ENCODE data around the gene AIFM1. TPM values are rescaled to one million over a fixed set of nuclear protein-coding genes. Genes with fewer than 3 reads are reported as not detected.
A peak's percentile ranks its signal among the peaks of the same experiment; 100 is the strongest.

AIFM1 gene
- total RNA-seq, 6 donors from 2014 or later: 14.1 to 29.5 (median 21.9) TPM

- no peak for DNase-seq
- no peaks in the 10 kb centered on the region for H3K36me3 ChIP-seq
- H3K27ac ChIP-seq: peak overlapping the region; percentile 83 to 89 (median 86)
- 0 to 40% methylated on average over 3 to 4 of the region's 4 CpGs for WGBS, 2 donors
- TF ChIP-seq EP300 (IDR thresholded peaks at IDR 0.05): no peak
- TF ChIP-seq CTCF (IDR thresholded peaks at IDR 0.05): no peak
- no peak for TF ChIP-seq POLR2AphosphoS5 (IDR thresholded peaks at IDR 0.05)
- no peak for TF ChIP-seq POLR2A (IDR thresholded peaks at IDR 0.05)
- H3K4me1 ChIP-seq: peaks cover 0 to 22% (median 6%) of the 10 kb centered on the region in 4 donors
- peak in 1 of 2 donors; percentile 2 for ATAC-seq (ENCODE audit: low FRiP score in 2 of 2)
- no peaks in the 10 kb centered on the region for H3K9me3 ChIP-seq
- H3K27me3 ChIP-seq: no peaks in the 10 kb centered on the region
- peak overlapping the region in 3 of 4 donors; percentile 55 to 68 (median 65) for H3K4me3 ChIP-seq
Observed at GRCh38 chrX:130166503-130166777, 799 bp upstream of the AIFM1 start.

GRCh38 chrX:130165181-130165702 lies 399 bp downstream of the AIFM1 start:
- ATAC-seq (ENCODE audit: low FRiP score in 2 of 2) (no peak), DNase-seq (no peak)
- H3K27ac ChIP-seq: peak overlapping the region; percentile 83 to 89 (median 86)
- no peaks in the 10 kb centered on the region for H3K9me3 ChIP-seq
- no peaks in the 10 kb centered on the region for H3K36me3 ChIP-seq
- peak overlapping the region; percentile 16 to 68 (median 60) for H3K4me3 ChIP-seq
- 0 to 49% methylated on average over 2 to 32 of the region's 32 CpGs for WGBS, 2 donors
- H3K4me1 ChIP-seq: peaks cover 0 to 15% (median 6%) of the 10 kb centered on the region in 4 donors
- H3K27me3 ChIP-seq: no peaks in the 10 kb centered on the region
- peak in 1 of 4 donors; percentile 36 for TF ChIP-seq POLR2A (IDR thresholded peaks at IDR 0.05)
- TF ChIP-seq CTCF (IDR thresholded peaks at IDR 0.05): no peak

- TF ChIP-seq POLR2AphosphoS5 (IDR thresholded peaks at IDR 0.05) (no peak), CTCF (IDR thresholded peaks at IDR 0.05) (no peak), EP300 (IDR thresholded peaks at IDR 0.05) (no peak), POLR2A (IDR thresholded peaks at IDR 0.05) (no peak)
- DNase-seq (no peak), ATAC-seq (ENCODE audit: low FRiP score in 2 of 2) (no peak)
- no peak overlapping the region for H3K4me3 ChIP-seq
- peaks cover 0 to 15% (median 6%) of the 10 kb centered on the region in 4 donors for H3K4me1 ChIP-seq
- H3K9me3 ChIP-seq: no peaks in the 10 kb centered on the region
- H3K36me3 ChIP-seq: no peaks in the 10 kb centered on the region
- H3K27ac ChIP-seq: no peak overlapping the region
- 70 to 78% methylated on average over 2 of the region's 2 CpGs for WGBS, 2 donors
- H3K27me3 ChIP-seq: no peaks in the 10 kb centered on the region
Observed at GRCh38 chrX:130163398-130163797, 2.2 kb downstream of the AIFM1 start.

DNA sequence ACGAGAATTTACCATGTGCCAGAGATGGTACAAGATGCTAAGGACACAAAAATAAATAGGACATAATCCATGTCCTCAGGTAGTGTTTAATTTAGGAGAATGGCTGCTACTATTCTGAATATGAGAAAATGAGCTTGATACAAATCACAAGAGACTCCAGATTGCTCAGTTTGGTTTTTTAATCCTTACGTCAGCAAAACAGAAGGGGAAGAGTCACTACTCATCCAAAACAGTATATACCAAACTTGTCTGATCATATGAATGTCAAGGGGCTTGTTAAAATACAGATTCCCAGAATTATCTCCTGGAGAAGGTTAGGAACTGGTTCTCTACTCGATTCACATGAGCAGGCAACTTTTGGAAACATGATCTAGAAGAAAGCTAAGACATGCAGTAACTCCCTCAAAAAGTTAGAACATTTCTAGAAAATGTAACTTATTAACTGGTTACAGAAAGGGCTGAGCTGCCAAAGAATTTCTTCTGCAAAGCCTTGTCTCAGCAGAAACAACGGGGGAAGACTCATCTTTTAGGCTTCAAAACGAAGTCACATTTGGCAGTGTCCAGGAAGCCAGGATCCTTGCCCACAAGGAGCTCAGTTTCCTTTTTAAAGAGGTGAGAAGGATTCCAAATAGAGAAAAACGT lies 3.4 kb downstream of the AIFM1 start:
- H3K27ac ChIP-seq: no peak overlapping the region
- no peaks in the 10 kb centered on the region for H3K9me3 ChIP-seq
- no peak for DNase-seq
- 54 to 55% methylated on average over 6 of the region's 6 CpGs for WGBS, 2 donors
- no peak overlapping the region for H3K4me3 ChIP-seq
- peaks cover 0 to 15% (median 6%) of the 10 kb centered on the region in 4 donors for H3K4me1 ChIP-seq
- no peaks in the 10 kb centered on the region for H3K36me3 ChIP-seq
- H3K27me3 ChIP-seq: no peaks in the 10 kb centered on the region
- TF ChIP-seq EP300 (IDR thresholded peaks at IDR 0.05) (no peak), CTCF (IDR thresholded peaks at IDR 0.05) (no peak), POLR2AphosphoS5 (IDR thresholded peaks at IDR 0.05) (no peak), POLR2A (IDR thresholded peaks at IDR 0.05) (no peak)
- ATAC-seq (ENCODE audit: low FRiP score in 2 of 2): no peak

DNA sequence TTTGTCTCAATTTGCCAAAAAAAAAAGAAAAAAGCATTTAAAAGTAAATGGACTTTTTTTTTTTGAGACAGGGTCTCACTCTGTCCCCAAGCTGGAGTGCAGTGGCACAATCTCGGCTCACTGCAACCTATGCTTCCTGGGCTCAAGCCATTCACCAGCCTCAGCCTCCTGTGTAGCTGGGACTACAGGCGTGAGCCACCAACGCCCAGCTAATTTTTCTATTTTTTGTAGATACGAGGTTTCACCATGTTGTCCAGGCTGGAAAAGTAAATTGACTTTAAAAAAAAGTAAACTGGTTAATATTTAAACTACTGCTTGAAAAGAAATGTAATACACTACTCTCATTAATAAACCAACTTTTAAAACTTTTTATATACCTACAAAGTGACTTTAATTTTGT lies 5.9 kb downstream of the AIFM1 start:
- DNase-seq (no peak), ATAC-seq (ENCODE audit: low FRiP score in 2 of 2) (no peak)
- H3K36me3 ChIP-seq: peaks cover 0 to under 1% (median 0%) of the 10 kb centered on the region in 4 donors
- WGBS, 2 donors: 78 to 81% methylated on average over 4 of the region's 4 CpGs
- no peak overlapping the region for H3K4me3 ChIP-seq
- peaks cover 0 to 6% (median 3%) of the 10 kb centered on the region in 4 donors for H3K4me1 ChIP-seq
- H3K27ac ChIP-seq: no peak overlapping the region
- no peaks in the 10 kb centered on the region for H3K9me3 ChIP-seq
- H3K27me3 ChIP-seq: no peaks in the 10 kb centered on the region
- TF ChIP-seq CTCF (IDR thresholded peaks at IDR 0.05) (no peak), POLR2AphosphoS5 (IDR thresholded peaks at IDR 0.05) (no peak), POLR2A (IDR thresholded peaks at IDR 0.05) (no peak), EP300 (IDR thresholded peaks at IDR 0.05) (no peak)

Data from upper lobe of left lung (tissue), 6 donors.